HG02571 (cell line): ENCODE data around the gene ZNF280B.

Experiments
- ATAC-seq: cut with Tn5 transposase; IDR thresholded peaks from one replicate; pipeline ENCODE4 v1.9.1; 2021; ENCODE audit warnings: mild to moderate bottlenecking, moderate library complexity; ENCODE audit not compliant: unreplicated experiment

The ZNF280B gene

DNA sequence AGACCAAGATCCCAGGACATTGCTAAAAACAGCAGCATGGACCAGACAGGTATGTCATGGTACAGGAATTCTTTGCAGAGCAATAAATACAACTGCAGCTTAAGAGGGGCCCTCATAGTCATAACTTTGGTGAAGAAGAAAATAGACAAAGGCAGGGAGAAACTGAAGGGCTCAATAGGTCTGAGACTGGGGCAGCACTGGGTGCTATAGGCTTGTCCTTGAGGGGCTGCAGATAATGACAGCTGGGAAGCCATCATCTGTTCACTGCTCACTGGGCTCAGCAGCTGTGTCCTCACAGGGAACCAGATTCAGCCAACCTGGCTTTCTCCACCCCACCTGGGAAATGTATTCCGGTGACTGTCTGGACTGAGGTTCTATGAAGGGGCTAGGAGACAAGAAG, 68.4 kb downstream of the ZNF280B start:
- ATAC-seq = no peak
